GM12878 (cell line): ENCODE data around the gene PKN2. TPM values are rescaled to one million over a fixed set of nuclear protein-coding genes. Genes with fewer than 3 reads are reported as not detected.

ENCODE experiments used
- ATAC-seq: fragments of 200-7000 bp; cut with Tn5 transposase; 3 replicates; pipeline ENCODE4 v1.9.1; 2020; ENCODE audit warnings: mild to moderate bottlenecking, moderate library complexity
- BruUV-seq: library from RNA; stranded (reverse); fragments of 400-500 nt; replicated peaks from 2 replicates; lab custom pipeline; 2021; lab: Mats Ljungman, UMichigan
- CTCF ChIA-PET: fragments of 300-600 bp; sonication (Branson Sonifier 250); formaldehyde crosslinking; extraction: SDS; loops from one replicate; lab custom pipeline; 2021; ENCODE audit warnings: inconsistent platforms; lab: Yijun Ruan, JAX
- POLR2A ChIA-PET: fragments of 350-600 bp; formaldehyde crosslinking; extraction: SDS; loops from one replicate; lab custom pipeline; 2021; ENCODE audit warnings: inconsistent platforms; lab: Charles Lee
- RAD21 ChIA-PET: fragments of 300-600 bp; sonication (Branson Sonifier 250); formaldehyde crosslinking; loops from one replicate; lab custom pipeline; 2023; ENCODE audit warnings: antibody characterized with exemption; ENCODE audit not compliant: unreplicated experiment; lab: Charles Lee
- SMC1A ChIA-PET: fragments of 300-600 bp; sonication (Branson Sonifier 250); formaldehyde crosslinking; loops from one replicate; lab custom pipeline; 2023; ENCODE audit not compliant: unreplicated experiment, uncharacterized antibody; lab: Charles Lee
- DNase-seq: peaks from one replicate; pipeline ENCODE4 v3.0.0-alpha.2; 2011; ENCODE audit warnings: low read depth, low spot score
- FAIRE-seq: peaks from 3 replicates; lab custom pipeline; 2011; peaks lifted over from hg19 to GRCh38; lab: Jason Lieb, UNC
- H2AFZ ChIP-seq: 2 replicates; pipeline ENCODE4 v1.6.0; 2011; ENCODE audit warnings: low read depth, low read length, control low read depth; ENCODE audit not compliant: control insufficient read depth
- H3K27ac ChIP-seq: 2 replicates; pipeline ENCODE4 v1.5.1; 2011; ENCODE audit warnings: control low read depth; ENCODE audit not compliant: control insufficient read depth, insufficient read depth
- H3K27me3 ChIP-seq, 2 experiments: replicated peaks in 1 of 2; 2 replicates each; pipeline versions ENCODE4 v1.6.0 to v1.6.1; 2011; ENCODE audit warnings: low read length in 1 of 2; ENCODE audit not compliant: control insufficient read depth in 2 of 2, insufficient read depth in 2 of 2
- H3K36me3 ChIP-seq, 2 experiments: 2 replicates each; pipeline ENCODE4 v1.5.1; 2011; ENCODE audit warnings: low read length in 1 of 2; ENCODE audit not compliant: control insufficient read depth in 2 of 2, insufficient read depth in 2 of 2
- H3K4me1 ChIP-seq: 2 replicates; pipeline ENCODE4 v1.6.1; 2011; ENCODE audit warnings: mild to moderate bottlenecking, low read length, moderate library complexity, mixed read lengths; ENCODE audit not compliant: control insufficient read depth, insufficient read depth
- H3K4me2 ChIP-seq: 2 replicates; pipeline ENCODE4 v1.6.0; 2011; ENCODE audit warnings: control low read depth; ENCODE audit not compliant: control insufficient read depth, insufficient read depth
- H3K4me3 ChIP-seq: fragments of 200-600 bp; sonication (generic); 2 replicates; pipeline ENCODE4 v1.5.1; 2016
- H3K79me2 ChIP-seq: 2 replicates; pipeline ENCODE4 v1.6.0; 2011; ENCODE audit warnings: low read length; ENCODE audit not compliant: control insufficient read depth, insufficient read depth
- H3K9ac ChIP-seq: 2 replicates; pipeline ENCODE4 v1.8.0; 2011; ENCODE audit warnings: low read length, control low read depth, mixed read lengths; ENCODE audit not compliant: control insufficient read depth, insufficient read depth
- H3K9me3 ChIP-seq: replicated peaks from 3 replicates; pipeline ENCODE4 v1.5.1; 2011; ENCODE audit warnings: mild to moderate bottlenecking, low read length; ENCODE audit not compliant: control insufficient read depth, insufficient read depth
- H4K20me1 ChIP-seq: 2 replicates; pipeline ENCODE4 v1.6.0; 2011; ENCODE audit not compliant: control insufficient read depth, insufficient read depth
- CBFB ChIP-seq: IDR thresholded peaks from 2 replicates; pipeline ENCODE4 v1.6.1; 2016; ENCODE audit warnings: antibody characterized with exemption, low read depth
- E4F1 ChIP-seq: fragments of 450-650 bp; IDR thresholded peaks from 2 replicates; pipeline ENCODE4 v1.6.1; 2018; ENCODE audit warnings: borderline replicate concordance, mild to moderate bottlenecking; ENCODE audit not compliant: partially characterized antibody
- IKZF1 ChIP-seq: fragments of 450-650 bp; conservative IDR thresholded peaks from 2 replicates; pipeline ENCODE4 v1.6.1; 2017; ENCODE audit warnings: antibody characterized with exemption, mild to moderate bottlenecking
- JUND ChIP-seq: IDR thresholded peaks from 2 replicates; pipeline ENCODE4 v1.6.1; 2012; ENCODE audit warnings: low read depth, mild to moderate bottlenecking, low read length, improper control_type of control experiment, moderate library complexity
- PAX8 ChIP-seq: fragments of 450-650 bp; IDR thresholded peaks from 2 replicates; pipeline ENCODE4 v1.6.1; 2017; ENCODE audit warnings: mild to moderate bottlenecking, moderate library complexity
- TAF1 ChIP-seq: IDR thresholded peaks from 2 replicates; pipeline ENCODE4 v1.6.1; 2011; ENCODE audit warnings: mild to moderate bottlenecking, low read depth, low read length, borderline replicate concordance
- WGBS: methylation state at CpG from one replicate; pipeline ENCODE4 v1.1.6; 2016; ENCODE audit warnings: low lambda C conversion rate; ENCODE audit not compliant: insufficient replicate concordance, insufficient coverage; ENCODE audit errors: missing lambda C conversion rate; 5-methylcytosine and 5-hydroxymethylcytosine counted together
- in situ Hi-C: fragments of 300-500 bp; cut with MboI; formaldehyde crosslinking; loops from 9 replicates; pipeline ENCODE4 v1.14.3; 2018; ENCODE audit warnings: mixed read lengths
- intact Hi-C: fragments of 100-400 bp; cut with micrococcal nuclease; formaldehyde crosslinking; loops from one replicate; pipeline ENCODE4 v1.14.2; 2022; ENCODE audit not compliant: unreplicated experiment
- polyA plus RNA-seq, 11 experiments: library from polyadenylated mRNA; depleted of rRNA in 4 of 11; unstranded in 6 of 11; stranded (reverse) in 5 of 11; fragments of >200 nt; fragmentation: Nextera tagmentation in 4 of 11; fragmentation: Illumina TruSeq in 1 of 11; extraction: Ambion mirVana in 4 of 11; extraction: Trizol in 1 of 11; gene quantifications; 1 replicate in 1 of 11; 2 replicates in 10 of 11; pipeline versions ENCODE4 v1.2.1 to v1.2.3, GENCODE V29; 2011 to 2016; ENCODE audit warnings: inconsistent platforms in 2 of 11, missing spikeins in 2 of 11, low read depth in 1 of 11
- total RNA-seq, 4 experiments: library from RNA; depleted of rRNA in 3 of 4; stranded (reverse); fragments of >200 nt in 3 of 4; fragmentation: Illumina TruSeq in 1 of 4; extraction: Trizol in 1 of 4; gene quantifications; 2 replicates each; pipeline versions ENCODE4 v1.2.1 to v1.2.3, GENCODE V29; 2013 to 2021

Gene PKN2
- total and polyA plus RNA-seq, 10 of the 15 experiments (the other 5 are each of a cell fraction or from before 2014, with no cell fraction given) = 2.6 to 18.3 (median 12.9) TPM

GRCh38 chr1:88753506-88753905 lies 69.4 kb downstream of the PKN2 start:
- no peak for FAIRE-seq
- no peaks in the 10 kb centered on the region for H3K36me3 ChIP-seq
- H3K79me2 ChIP-seq = no peaks in the 10 kb centered on the region
- ATAC-seq = no peak
- H3K4me1 ChIP-seq = no peaks in the 10 kb centered on the region
- no peak overlapping the region for H3K27ac ChIP-seq
- H4K20me1 ChIP-seq = no peaks in the 10 kb centered on the region
- ChIA-PET CTCF (interaction anchor here (0.6 to 1.4 kb wide), 2 partner anchors 25 to 124 kb away, joined by 3 to 8 read pairs; no protein-coding TSS in a partner anchor), RAD21 (no interaction called here), POLR2A (no interaction called here)
- no peak overlapping the region for H3K9ac ChIP-seq
- no peak overlapping the region for H2AFZ ChIP-seq
- in situ Hi-C loops = no loop called here
- BruUV-seq = no TSS peak
- H3K4me2 ChIP-seq = no peak overlapping the region
- intact Hi-C loops = no loop called here
- no peak overlapping the region for H3K4me3 ChIP-seq
- 98% methylated on average over 6 of the region's 6 CpGs for WGBS
- TF ChIP-seq E4F1 (no peak), TAF1 (no peak), JUND (no peak), PAX8 (no peak), CBFB (no peak), IKZF1 (no peak)
- TF ChIP-seq, all 136 proteins: peak for 0
- SMC1A ChIA-PET = interaction anchor here (1.8 to 2.1 kb wide), 2 partner anchors 10 to 30 kb away, joined by 5 to 8 read pairs; no protein-coding TSS in a partner anchor
- Histone ChIP-seq H3K9me3 (no peaks in the 10 kb centered on the region; the same call in 2 of the 3 replicates), H3K27me3 (no peaks in the 10 kb centered on the region)
- DNase-seq = no peak
